Endothelial cell (in vitro differentiated cells): ENCODE measurements around the gene SH3PXD2A. TPM values are rescaled to one million over a fixed set of nuclear protein-coding genes. Genes with fewer than 3 reads are reported as not detected.

Experiments
- DNase-seq: peaks from one replicate; pipeline ENCODE4 v3.0.0; 2021; ENCODE audit warnings: low spot score
- H3K27ac Mint-ChIP-seq: one replicate; pipeline ENCODE4 v1.8.0; 2021; ENCODE audit warnings: mixed read lengths, inconsistent platforms; ENCODE audit not compliant: unreplicated experiment
- H3K27me3 Mint-ChIP-seq: one replicate; pipeline ENCODE4 v1.8.0; 2021; ENCODE audit warnings: mild to moderate bottlenecking, moderate library complexity, mixed read lengths, inconsistent platforms; ENCODE audit not compliant: unreplicated experiment
- H3K36me3 Mint-ChIP-seq: one replicate; pipeline ENCODE4 v1.8.0; 2021; ENCODE audit warnings: mild to moderate bottlenecking, low read depth, mixed read lengths, inconsistent platforms; ENCODE audit not compliant: unreplicated experiment
- H3K4me1 Mint-ChIP-seq: one replicate; pipeline ENCODE4 v1.8.0; 2021; ENCODE audit warnings: mild to moderate bottlenecking, mixed read lengths, inconsistent platforms; ENCODE audit not compliant: unreplicated experiment
- H3K4me3 Mint-ChIP-seq: one replicate; pipeline ENCODE4 v1.8.0; 2021; ENCODE audit warnings: mild to moderate bottlenecking, mixed read lengths, inconsistent platforms; ENCODE audit not compliant: unreplicated experiment
- H3K9me3 Mint-ChIP-seq: one replicate; pipeline ENCODE4 v1.8.0; 2021; ENCODE audit warnings: mixed read lengths, inconsistent platforms; ENCODE audit not compliant: unreplicated experiment
- CTCF ChIP-seq: fragments of 200-600 bp; sonication (generic); IDR thresholded peaks from one replicate; pipeline ENCODE4 v1.5.0; 2021; ENCODE audit warnings: antibody characterized with exemption; ENCODE audit not compliant: unreplicated experiment
- total RNA-seq: library from RNA; stranded (reverse); fragmentation: NEBNext Ultra II Directional; extraction: Animal tissue kit (Norgen Biotek cat#: 25700); gene quantifications from one replicate; pipeline ENCODE4 v1.2.1, GENCODE V29; 2021; ENCODE audit not compliant: unreplicated experiment

Gene SH3PXD2A
- total RNA-seq, 1 donor from 2014 or later: 59.9 TPM

- peaks cover 39% of the 10 kb centered on the region for H3K36me3 Mint-ChIP-seq
- no peaks in the 10 kb centered on the region for H3K4me1 Mint-ChIP-seq
Measured at GRCh38 chr10:103627111-103627892, 228.1 kb downstream of the SH3PXD2A start.

GRCh38 chr10:103626178-103626577 lies 229.2 kb downstream of the SH3PXD2A start:
- Mint-ChIP-seq H3K4me1 (no peaks in the 10 kb centered on the region), H3K27ac (no peak overlapping the region), H3K27me3 (peaks cover 12% of the 10 kb centered on the region), H3K4me3 (no peak overlapping the region), H3K9me3 (no peaks in the 10 kb centered on the region), H3K36me3 (peaks cover 43% of the 10 kb centered on the region)
- TF ChIP-seq CTCF: no peak
- no peak for DNase-seq

More at GRCh38 chr10:103627111-103627892, 228.1 kb downstream of the SH3PXD2A start:
- no peak for TF ChIP-seq CTCF
- peaks cover 9% of the 10 kb centered on the region for H3K27me3 Mint-ChIP-seq
- H3K27ac Mint-ChIP-seq: no peak overlapping the region
- no peak for DNase-seq
- no peak overlapping the region for H3K4me3 Mint-ChIP-seq
- H3K9me3 Mint-ChIP-seq: no peaks in the 10 kb centered on the region

GRCh38 chr10:103622935-103623574 lies 232.3 kb downstream of the SH3PXD2A start:
- DNase-seq: no peak
- H3K4me3 Mint-ChIP-seq: no peak overlapping the region
- H3K4me1 Mint-ChIP-seq: no peaks in the 10 kb centered on the region
- H3K27me3 Mint-ChIP-seq: peaks cover 18% of the 10 kb centered on the region
- no peak for TF ChIP-seq CTCF
- H3K36me3 Mint-ChIP-seq: peaks cover 38% of the 10 kb centered on the region
- H3K27ac Mint-ChIP-seq: no peak overlapping the region
- no peaks in the 10 kb centered on the region for H3K9me3 Mint-ChIP-seq

GRCh38 chr10:103622286-103622685 lies 233.1 kb downstream of the SH3PXD2A start:
- DNase-seq: no peak
- Mint-ChIP-seq H3K4me1 (no peaks in the 10 kb centered on the region), H3K27ac (no peak overlapping the region), H3K27me3 (peaks cover 21% of the 10 kb centered on the region), H3K9me3 (no peaks in the 10 kb centered on the region), H3K4me3 (peak overlapping the region; percentile 62), H3K36me3 (peaks cover 31% of the 10 kb centered on the region)
- no peak for TF ChIP-seq CTCF

GRCh38 chr10:103621783-103622125 lies 233.6 kb downstream of the SH3PXD2A start:
- no peak overlapping the region for H3K27ac Mint-ChIP-seq

More at GRCh38 chr10:103621783-103622125, 233.6 kb downstream of the SH3PXD2A start:
- peaks cover 24% of the 10 kb centered on the region for H3K27me3 Mint-ChIP-seq
- TF ChIP-seq CTCF: no peak
- no peak for DNase-seq
- H3K9me3 Mint-ChIP-seq: no peaks in the 10 kb centered on the region
- no peak overlapping the region for H3K4me3 Mint-ChIP-seq
- H3K36me3 Mint-ChIP-seq: peaks cover 36% of the 10 kb centered on the region
- H3K4me1 Mint-ChIP-seq: peaks cover 4% of the 10 kb centered on the region
